ENCODE measurements around the gene EPOP. TPM values are rescaled to one million over a fixed set of nuclear protein-coding genes. Genes with fewer than 3 reads are reported as not detected.
"Not testable (repeated sequence)": the region's sequence is repeated elsewhere in the genome, so short reads cannot be mapped to it uniquely, and the experiment has no call there.

Gene EPOP
- total RNA-seq, 1 experiment from 2014 or later: 4.0 TPM

GRCh38 chr17:38654411-38655398 is 20.1 kb downstream of the EPOP start:
- no TSS peak for BruUV-seq (replicated peaks)
- TF ChIP-seq EZH2 (IDR thresholded peaks at IDR 0.05; ENCODE audit: borderline replicate concordance, low read depth, low read length, poor library complexity, severe bottlenecking): no peak
- TF ChIP-seq CTCF (conservative IDR thresholded peaks at IDR 0.05; ENCODE audit: low read depth, low read length): no peak
- H3K27me3 ChIP-seq (replicated peaks; ENCODE audit: insufficient read depth, low read depth, low read length, poor library complexity): no peaks in the 10 kb centered on the region
- DNase-seq (ENCODE audit: low spot score): no peak
- no peak overlapping the region for H3K4me3 ChIP-seq (ENCODE audit: low read depth, low read length, poor library complexity, severe bottlenecking)
- CTCF ChIA-PET: interaction anchor here (0.7 kb wide), 1 partner anchor 141 kb away, joined by 5 read pairs; no protein-coding TSS in a partner anchor
- no peaks in the 10 kb centered on the region for H3K4me1 ChIP-seq (ENCODE audit: insufficient read depth, low read length, poor library complexity, severe bottlenecking)
- H3K9me3 ChIP-seq (ENCODE audit: low read depth, low read length, poor library complexity, severe bottlenecking): no peaks in the 10 kb centered on the region
- H3K27ac ChIP-seq (ENCODE audit: low read depth, low read length, poor library complexity, severe bottlenecking): no peak overlapping the region
- POLR2A ChIA-PET (ENCODE audit: low non-redundant PET): no interaction called here
- no peaks in the 10 kb centered on the region for H3K36me3 ChIP-seq (ENCODE audit: insufficient read depth, low read length, poor library complexity, severe bottlenecking)
- intact Hi-C loops (cut with micrococcal nuclease; ENCODE audit: unreplicated experiment): no loop called here

DNA sequence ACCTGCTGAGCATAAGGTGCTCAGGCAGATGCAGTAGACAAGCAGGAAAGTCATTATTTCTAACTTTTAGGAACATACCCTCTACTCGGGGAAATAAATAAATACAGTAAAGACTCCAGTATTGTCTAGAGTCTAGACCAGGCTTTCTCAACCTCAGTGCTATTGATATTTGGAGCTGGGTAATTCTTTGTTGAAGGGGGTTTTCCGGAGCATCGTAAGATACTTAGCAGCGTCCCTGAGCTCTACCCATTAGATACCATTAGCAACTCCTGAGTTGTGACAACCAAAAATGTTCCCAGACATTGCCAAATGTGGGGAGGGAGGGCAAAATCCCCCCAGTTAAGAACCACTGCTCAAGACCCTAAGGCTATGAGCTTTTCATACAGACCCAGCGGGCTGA is 21.1 kb downstream of the EPOP start:
- no peak for TF ChIP-seq CTCF (conservative IDR thresholded peaks at IDR 0.05; ENCODE audit: low read depth, low read length)
- no peak for TF ChIP-seq EZH2 (IDR thresholded peaks at IDR 0.05; ENCODE audit: borderline replicate concordance, low read depth, low read length, poor library complexity, severe bottlenecking)
- no TSS peak for BruUV-seq (replicated peaks)
- CTCF ChIA-PET: no interaction called here

DNA sequence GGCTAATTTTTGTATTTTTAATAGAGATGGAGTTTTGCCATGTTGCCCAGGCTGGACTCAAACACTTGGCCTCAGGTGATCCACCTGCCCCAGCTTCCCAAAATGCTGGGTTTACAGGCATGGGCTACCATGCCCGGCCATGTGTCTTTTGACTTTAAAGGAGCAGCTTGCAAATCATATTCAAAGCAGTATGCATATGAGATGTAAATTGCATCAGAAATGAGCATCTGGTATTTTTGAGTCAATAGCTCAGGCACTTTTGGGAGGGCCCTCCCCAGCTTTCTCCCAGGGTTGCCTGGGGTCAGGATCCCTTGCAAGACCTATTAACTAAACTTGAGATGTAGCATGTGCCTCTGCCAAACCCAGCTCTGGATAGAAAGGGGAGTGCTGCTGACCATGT is 21.5 kb downstream of the EPOP start:
- H3K27ac ChIP-seq (ENCODE audit: low read depth, low read length, poor library complexity, severe bottlenecking): no peak overlapping the region
- H3K4me3 ChIP-seq (ENCODE audit: low read depth, low read length, poor library complexity, severe bottlenecking): no peak overlapping the region
- ChIA-PET POLR2A (ENCODE audit: low non-redundant PET) (no interaction called here), CTCF (no interaction called here)
- H3K9me3 ChIP-seq (ENCODE audit: low read depth, low read length, poor library complexity, severe bottlenecking): no peaks in the 10 kb centered on the region
- H3K27me3 ChIP-seq (replicated peaks; ENCODE audit: insufficient read depth, low read depth, low read length, poor library complexity): no peaks in the 10 kb centered on the region
- no peak for DNase-seq (ENCODE audit: low spot score)
- BruUV-seq (replicated peaks): no TSS peak
- no peaks in the 10 kb centered on the region for H3K4me1 ChIP-seq (ENCODE audit: insufficient read depth, low read length, poor library complexity, severe bottlenecking)
- intact Hi-C loops (cut with micrococcal nuclease; ENCODE audit: unreplicated experiment): no loop called here
- TF ChIP-seq EZH2 (IDR thresholded peaks at IDR 0.05; ENCODE audit: borderline replicate concordance, low read depth, low read length, poor library complexity, severe bottlenecking) (no peak), CTCF (conservative IDR thresholded peaks at IDR 0.05; ENCODE audit: low read depth, low read length) (no peak)
- no peaks in the 10 kb centered on the region for H3K36me3 ChIP-seq (ENCODE audit: insufficient read depth, low read length, poor library complexity, severe bottlenecking)

More for the DNA sequence above, 21.1 kb downstream of the EPOP start:
- Histone ChIP-seq H3K27ac (ENCODE audit: low read depth, low read length, poor library complexity, severe bottlenecking) (no peak overlapping the region), H3K9me3 (ENCODE audit: low read depth, low read length, poor library complexity, severe bottlenecking) (no peaks in the 10 kb centered on the region), H3K4me1 (ENCODE audit: insufficient read depth, low read length, poor library complexity, severe bottlenecking) (no peaks in the 10 kb centered on the region), H3K4me3 (ENCODE audit: low read depth, low read length, poor library complexity, severe bottlenecking) (no peak overlapping the region), H3K27me3 (replicated peaks; ENCODE audit: insufficient read depth, low read depth, low read length, poor library complexity) (no peaks in the 10 kb centered on the region), H3K36me3 (ENCODE audit: insufficient read depth, low read length, poor library complexity, severe bottlenecking) (no peaks in the 10 kb centered on the region)
- intact Hi-C loops (cut with micrococcal nuclease; ENCODE audit: unreplicated experiment): no loop called here
- DNase-seq (ENCODE audit: low spot score): no peak
- POLR2A ChIA-PET (ENCODE audit: low non-redundant PET): no interaction called here

DNA sequence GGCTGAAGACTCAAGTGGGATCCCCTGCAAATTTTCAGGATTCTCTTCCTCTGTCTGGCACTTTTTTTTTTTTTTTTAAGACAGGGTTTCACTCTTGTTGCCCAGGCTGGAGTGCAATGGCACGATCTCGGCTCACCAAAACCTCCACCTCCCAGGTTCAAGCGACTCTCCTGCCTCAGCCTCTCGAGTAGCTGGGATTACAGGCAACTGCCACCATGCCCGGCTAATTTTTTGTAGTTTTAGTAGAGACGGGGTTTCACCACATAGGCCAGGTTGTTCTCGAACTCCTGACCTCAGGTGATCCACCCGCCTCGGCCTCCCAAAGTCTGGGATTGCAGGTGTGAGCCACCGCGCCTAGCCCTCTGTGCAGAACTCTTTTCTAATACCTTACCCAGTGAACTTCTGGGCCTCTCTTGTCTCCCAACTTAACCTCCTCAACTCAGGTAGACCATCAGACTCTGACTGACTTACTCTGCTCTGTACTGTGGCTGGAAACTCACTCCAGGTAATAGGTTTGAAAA is 24.0 kb downstream of the EPOP start:
- H3K36me3 ChIP-seq (ENCODE audit: insufficient read depth, low read length, poor library complexity, severe bottlenecking); CTCF ChIA-PET; H3K4me1 ChIP-seq (ENCODE audit: insufficient read depth, low read length, poor library complexity, severe bottlenecking); BruUV-seq (replicated peaks); intact Hi-C loops (cut with micrococcal nuclease; ENCODE audit: unreplicated experiment); H3K27me3 ChIP-seq (replicated peaks; ENCODE audit: insufficient read depth, low read depth, low read length, poor library complexity); H3K9me3 ChIP-seq (ENCODE audit: low read depth, low read length, poor library complexity, severe bottlenecking); H3K4me3 ChIP-seq (ENCODE audit: low read depth, low read length, poor library complexity, severe bottlenecking); POLR2A ChIA-PET (ENCODE audit: low non-redundant PET); H3K27ac ChIP-seq (ENCODE audit: low read depth, low read length, poor library complexity, severe bottlenecking); DNase-seq (ENCODE audit: low spot score): not testable (repeated sequence)

Measured in A673 (cell line).